DND-41 (cell line): Measurements from ENCODE around the gene CRYBB3.

ENCODE experiments used
- ATAC-seq: fragments of 200-7000 bp; cut with Tn5 transposase; 3 replicates; pipeline ENCODE4 v1.9.1; 2021; ENCODE audit warnings: low read depth; ENCODE audit not compliant: insufficient read depth
- DNase-seq: peaks from one replicate; pipeline ENCODE4 v3.0.0-alpha.2; 2020
- H2AFZ ChIP-seq: 2 replicates; pipeline ENCODE4 v1.6.0; 2012; ENCODE audit warnings: low read depth, low read length
- H3K27ac ChIP-seq: 2 replicates; pipeline ENCODE4 v1.5.1; 2012; ENCODE audit warnings: low read length, inconsistent platforms
- H3K27me3 ChIP-seq: fragments of 200-600 bp; sonication (generic); 2 replicates; pipeline ENCODE4 v1.6.0; 2012; ENCODE audit warnings: low read length, mild to moderate bottlenecking, inconsistent platforms; ENCODE audit not compliant: insufficient read depth, poor library complexity
- H3K36me3 ChIP-seq: 2 replicates; pipeline ENCODE4 v1.5.1; 2012; ENCODE audit warnings: low read length, inconsistent platforms; ENCODE audit not compliant: insufficient read depth
- H3K4me1 ChIP-seq: 2 replicates; pipeline ENCODE4 v1.5.1; 2012; ENCODE audit warnings: mild to moderate bottlenecking, low read length; ENCODE audit not compliant: insufficient read depth
- H3K4me2 ChIP-seq: 2 replicates; pipeline ENCODE4 v1.6.0; 2012; ENCODE audit warnings: mild to moderate bottlenecking, moderate library complexity, low read length, inconsistent platforms; ENCODE audit not compliant: insufficient read depth
- H3K4me3 ChIP-seq, 2 experiments: fragments of 200-600 bp in 1 of 2; shearing (Covaris generic) in 1 of 2; 2 replicates each; pipeline ENCODE4 v1.5.1; 2012 to 2016; ENCODE audit warnings: inconsistent platforms in 2 of 2, low read length in 2 of 2, mild to moderate bottlenecking in 2 of 2, low read depth in 1 of 2, moderate library complexity in 1 of 2
- H3K79me2 ChIP-seq: 2 replicates; pipeline ENCODE4 v1.6.0; 2012; ENCODE audit warnings: low read length, inconsistent platforms; ENCODE audit not compliant: insufficient read depth
- H3K9ac ChIP-seq: 2 replicates; pipeline ENCODE4 v1.6.0; 2012; ENCODE audit warnings: low read depth, mild to moderate bottlenecking, inconsistent platforms, low read length, moderate library complexity
- H3K9me3 ChIP-seq: 2 replicates; pipeline ENCODE4 v1.5.1; 2012; ENCODE audit warnings: low read length, moderate library complexity, mild to moderate bottlenecking, inconsistent platforms; ENCODE audit not compliant: insufficient read depth, severe bottlenecking
- H4K20me1 ChIP-seq: 2 replicates; pipeline ENCODE4 v1.6.0; 2012; ENCODE audit warnings: low read length; ENCODE audit not compliant: insufficient read depth
- CTCF ChIP-seq: IDR thresholded peaks from 2 replicates; pipeline ENCODE4 v1.5.1; 2012; ENCODE audit warnings: borderline replicate concordance, low read length, moderate library complexity, mild to moderate bottlenecking; ENCODE audit not compliant: poor library complexity, severe bottlenecking; ENCODE audit errors: extremely low read depth
- EZH2 ChIP-seq: IDR thresholded peaks from 3 replicates; pipeline ENCODE4 v1.6.1; 2012; ENCODE audit warnings: borderline replicate concordance, low read depth, mild to moderate bottlenecking, moderate library complexity, low read length, inconsistent platforms; ENCODE audit not compliant: severe bottlenecking

Gene CRYBB3

DNA sequence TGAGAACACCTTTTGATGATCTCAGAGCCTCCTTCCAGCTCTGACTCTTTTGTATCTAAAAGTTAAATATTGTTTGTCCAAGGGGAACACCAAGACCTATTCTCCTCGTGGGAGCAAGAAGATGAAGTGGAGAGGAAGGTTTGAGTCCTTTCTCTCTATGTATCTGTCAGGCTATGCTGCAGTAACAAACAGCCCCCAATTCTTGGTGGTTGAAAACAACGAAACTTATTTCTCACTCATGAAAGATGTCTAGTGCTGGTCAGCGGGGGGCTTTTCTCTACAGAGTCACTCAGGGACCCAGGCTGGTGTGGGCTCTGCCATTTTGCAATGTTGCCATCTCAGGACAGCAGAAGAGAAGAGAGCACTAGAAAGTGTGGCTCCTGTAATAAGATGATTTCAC is 13.6 kb downstream of the CRYBB3 start:
- Histone ChIP-seq H2AFZ (no peak overlapping the region), H3K27ac (no peak overlapping the region), H3K4me2 (no peak overlapping the region), H3K27me3 (no peaks in the 10 kb centered on the region), H3K4me3 (no peak overlapping the region), H3K4me1 (no peaks in the 10 kb centered on the region), H4K20me1 (no peaks in the 10 kb centered on the region), H3K36me3 (no peaks in the 10 kb centered on the region), H3K9ac (no peak overlapping the region), H3K79me2 (no peaks in the 10 kb centered on the region), H3K9me3 (no peaks in the 10 kb centered on the region)
- TF ChIP-seq EZH2 (no peak), CTCF (no peak)
- no peak for ATAC-seq
- DNase-seq = no peak

GRCh38 chr22:25216230-25216629 is 16.6 kb downstream of the CRYBB3 start:
- Histone ChIP-seq H3K27me3 (no peaks in the 10 kb centered on the region), H3K4me3 (no peak overlapping the region), H3K27ac (no peak overlapping the region), H3K9me3 (no peaks in the 10 kb centered on the region), H2AFZ (no peak overlapping the region), H3K4me1 (no peaks in the 10 kb centered on the region), H3K36me3 (no peaks in the 10 kb centered on the region), H3K4me2 (no peak overlapping the region), H3K9ac (no peak overlapping the region), H3K79me2 (no peaks in the 10 kb centered on the region), H4K20me1 (no peaks in the 10 kb centered on the region; the same call in 1 of the 2 replicates)
- TF ChIP-seq EZH2 (no peak), CTCF (no peak)
- ATAC-seq (no peak), DNase-seq (no peak)

DNA sequence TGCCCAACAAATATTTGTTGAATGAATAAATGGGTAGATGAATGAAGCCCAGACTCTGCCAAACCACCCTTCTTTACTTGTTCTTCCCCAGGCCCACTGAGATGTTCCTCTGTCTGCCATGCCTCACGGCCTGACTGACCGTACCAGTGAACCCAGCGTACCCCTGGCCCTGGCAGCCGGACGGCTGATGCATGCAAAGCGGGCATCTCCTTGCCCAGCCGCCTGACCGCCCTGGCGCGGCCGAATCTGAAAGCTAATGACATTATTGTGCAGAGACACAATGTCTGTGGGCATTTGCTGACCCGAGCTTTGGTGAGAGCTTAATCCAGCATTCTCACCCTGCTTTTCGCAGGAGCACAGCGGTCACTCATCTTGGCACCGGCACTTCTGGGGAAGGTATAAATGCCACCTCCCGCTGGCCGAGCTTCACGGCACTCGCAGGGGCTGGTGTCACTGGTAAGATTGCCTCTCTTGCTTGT is 19.6 kb downstream of the CRYBB3 start, which contains the start of gene CRYBB2:
CRYBB2 (plus strand) TSS at position 429 of the 479 bp plus-strand sequence. CDS start 1,791 bp downstream, outside the sequence.
- Histone ChIP-seq H3K4me3 (no peak within 1 kb of the TSS), H2AFZ (no peak within 1 kb of the TSS), H3K4me1 (no peaks in the 10 kb centered on the region), H3K36me3 (no peaks in the 10 kb centered on the region), H4K20me1 (no peaks in the 10 kb centered on the region; the same call in 1 of the 2 replicates), H3K79me2 (no peaks in the 10 kb centered on the region), H3K9ac (no peak within 1 kb of the TSS), H3K9me3 (no peaks in the 10 kb centered on the region), H3K27ac (no peak within 1 kb of the TSS), H3K27me3 (no peaks in the 10 kb centered on the region), H3K4me2 (no peak within 1 kb of the TSS)
- DNase-seq (no peak), ATAC-seq (no peak)
- TF ChIP-seq CTCF (no peak), EZH2 (no peak)
